ENCODE data around the gene SIRT7.

GRCh38 chr17:81871387-81872230 lies 46.4 kb downstream of the SIRT7 start:
- TF ChIP-seq CTCF (IDR thresholded peaks at IDR 0.05): peak; percentile 37; the same call in 1 of the 2 replicates
- peak; percentile 68; the same call in 1 of the 2 replicates for TF ChIP-seq ZBTB33 (IDR thresholded peaks at IDR 0.05; ENCODE audit: borderline replicate concordance, low read depth)
- 0 out of 4 replicates have a peak, but pooled peaks of 1 of the 2 experiments have one; percentile 6 for TF ChIP-seq EP300 (IDR thresholded peaks at IDR 0.05; ENCODE audit: borderline replicate concordance in 1 of 2, low read depth in 1 of 2, low read length in 1 of 2)
- TF ChIP-seq USF1 (IDR thresholded peaks at IDR 0.05; ENCODE audit: borderline replicate concordance, low read depth): peak; percentile 90
- no peak for TF ChIP-seq NFIC (IDR thresholded peaks at IDR 0.05; ENCODE audit: borderline replicate concordance)
